Stomach (tissue), 9 donors: Measurements from ENCODE around the gene ZNF474. TPM values are rescaled to one million over a fixed set of nuclear protein-coding genes. Genes with fewer than 3 reads are reported as not detected.

ENCODE experiments used
- DNase-seq, 2 donors: peaks; one replicate each; pipeline versions ENCODE4 v3.0.0 to v3.0.0-alpha.2; 2013 to 2019
- H3K27ac ChIP-seq, 5 donors: fragments of 200-600 bp in 4 of 5; sonication (generic) in 4 of 5; one replicate each; pipeline ENCODE4 v1.5.1; 2013 to 2019; ENCODE audit warnings: mild to moderate bottlenecking in 1 of 5, moderate library complexity in 1 of 5
- H3K27me3 ChIP-seq, 3 donors: fragments of 200-600 bp; sonication (generic); one replicate each; pipeline ENCODE4 v1.5.1; 2017 to 2019; ENCODE audit warnings: mixed run types in 1 of 3
- H3K36me3 ChIP-seq, 4 donors: fragments of 200-600 bp; sonication (generic); 1 replicate in 3 of 4; 2 replicates in 1 of 4; pipeline ENCODE4 v1.5.1; 2016 to 2019
- H3K4me1 ChIP-seq, 4 donors: fragments of 200-600 bp; sonication (generic); one replicate each; pipeline ENCODE4 v1.5.1; 2016 to 2019
- H3K4me3 ChIP-seq, 4 donors: fragments of 200-600 bp; sonication (generic) in 3 of 4; one replicate each; pipeline ENCODE4 v1.5.1; 2016 to 2019; ENCODE audit warnings: mild to moderate bottlenecking in 1 of 4
- H3K9me3 ChIP-seq, 4 donors: fragments of 200-600 bp; sonication (generic); one replicate each; pipeline ENCODE4 v1.5.1; 2016 to 2019
- CTCF ChIP-seq, 7 experiments: fragments of 450-650 bp in 4 of 7; fragments of 200-600 bp in 3 of 7; sonication (generic) in 3 of 7; IDR thresholded peaks; one replicate each; pipeline ENCODE4 v1.5.1; 2016 to 2019; ENCODE audit warnings: antibody characterized with exemption in 7 of 7, control low read depth in 2 of 7, mild to moderate bottlenecking in 1 of 7
- EP300 ChIP-seq: sonication (generic); formaldehyde crosslinking; IDR thresholded peaks from one replicate; pipeline ENCODE4 v1.6.1; 2017; ENCODE audit warnings: antibody characterized with exemption
- POLR2A ChIP-seq, 4 donors: fragments of 450-650 bp; IDR thresholded peaks; one replicate each; pipeline ENCODE4 v1.6.1; 2016; ENCODE audit warnings: antibody characterized with exemption in 4 of 4, control low read depth in 2 of 4, mild to moderate bottlenecking in 1 of 4, moderate library complexity in 1 of 4
- POLR2AphosphoS5 ChIP-seq, 3 donors: sonication (generic); formaldehyde crosslinking; IDR thresholded peaks; one replicate each; pipeline ENCODE4 v1.6.1; 2016; ENCODE audit warnings: antibody characterized with exemption in 3 of 3
- WGBS, 5 donors: extraction: QIAGEN DNeasy Blood & Tissue Kit in 3 of 5; methylation state at CpG; one replicate each; pipeline versions ENCODE4 v1.1.5 to v1.1.7; 2013 to 2018; 5-methylcytosine and 5-hydroxymethylcytosine counted together
- intact Hi-C: fragments of 100-400 bp; cut with DNase I; formaldehyde crosslinking; loops from one replicate; pipeline ENCODE4 v1.15.1; 2023; ENCODE audit warnings: low total_unique reads
- polyA plus RNA-seq, 3 donors: library from polyadenylated mRNA; stranded (reverse); fragments of 200-250 nt; gene quantifications; one replicate each; pipeline ENCODE4 v1.2.3, GENCODE V29; 2013
- total RNA-seq, 5 donors: library from RNA; depleted of rRNA; stranded (reverse); fragments of >200 nt; gene quantifications; one replicate each; pipeline versions ENCODE4 v1.1.0 to v1.2.3, GENCODE V29; 2014 to 2016
- donor health status: healthy with polysubstance abuse.
- donor health status: Bipolar disorder and iron deficiency.
- donor health status: healthy.

Gene ZNF474
- total and polyA plus RNA-seq, 8 donors = 0.08 to 0.37 TPM; not detected in 6

GRCh38 chr5:122151640-122152039, 22.3 kb downstream of the ZNF474 start:
- H3K4me1 ChIP-seq = peaks cover 0 to 34% (median 5%) of the 10 kb centered on the region in 4 donors
- intact Hi-C loops = no loop called here
- no peaks in the 10 kb centered on the region for H3K36me3 ChIP-seq
- no peak for TF ChIP-seq POLR2A (IDR thresholded peaks at IDR 0.05)
- no peak for TF ChIP-seq POLR2AphosphoS5 (IDR thresholded peaks at IDR 0.05)
- TF ChIP-seq EP300 = no peak
- TF ChIP-seq CTCF (IDR thresholded peaks at IDR 0.05) = no peak
- no peak for DNase-seq
- no peak overlapping the region for H3K4me3 ChIP-seq
- H3K27me3 ChIP-seq = no peaks in the 10 kb centered on the region
- no peaks in the 10 kb centered on the region for H3K9me3 ChIP-seq
- WGBS, 5 donors = 60 to 82% (median 69%) methylated on average over 4 of the region's 4 CpGs
- H3K27ac ChIP-seq = no peak overlapping the region

GRCh38 chr5:122152266-122152900, 23.0 kb downstream of the ZNF474 start:
- Histone ChIP-seq H3K4me1 (peaks cover 0 to 34% (median 5%) of the 10 kb centered on the region in 4 donors), H3K9me3 (no peaks in the 10 kb centered on the region), H3K36me3 (no peaks in the 10 kb centered on the region), H3K4me3 (no peak overlapping the region), H3K27ac (peak overlapping the region in 2 of 5 donors; percentile 4 to 59), H3K27me3 (no peaks in the 10 kb centered on the region)
- intact Hi-C loops = no loop called here
- TF ChIP-seq POLR2A (IDR thresholded peaks at IDR 0.05) (no peak), CTCF (IDR thresholded peaks at IDR 0.05) (no peak), POLR2AphosphoS5 (IDR thresholded peaks at IDR 0.05) (no peak)
- no peak for DNase-seq
- WGBS, 5 donors = 81 to 89% (median 86%) methylated on average over 10 of the region's 10 CpGs

- Histone ChIP-seq H3K4me3 (no peak overlapping the region), H3K36me3 (no peaks in the 10 kb centered on the region), H3K4me1 (peaks cover 0 to 34% (median 5%) of the 10 kb centered on the region in 4 donors), H3K27me3 (no peaks in the 10 kb centered on the region), H3K9me3 (no peaks in the 10 kb centered on the region), H3K27ac (peak overlapping the region in 1 of 5 donors; percentile 59)
- TF ChIP-seq CTCF (IDR thresholded peaks at IDR 0.05) = no peak
- TF ChIP-seq POLR2AphosphoS5 (IDR thresholded peaks at IDR 0.05) = peak in 1 of 3 donors; percentile 11
- 21 to 46% (median 26%) methylated on average over 2 of the region's 2 CpGs for WGBS, 5 donors
- intact Hi-C loops = no loop called here
- peak in 1 of 2 donors; percentile 41 for DNase-seq
Measured at GRCh38 chr5:122153230-122153629, 23.9 kb downstream of the ZNF474 start.

DNA sequence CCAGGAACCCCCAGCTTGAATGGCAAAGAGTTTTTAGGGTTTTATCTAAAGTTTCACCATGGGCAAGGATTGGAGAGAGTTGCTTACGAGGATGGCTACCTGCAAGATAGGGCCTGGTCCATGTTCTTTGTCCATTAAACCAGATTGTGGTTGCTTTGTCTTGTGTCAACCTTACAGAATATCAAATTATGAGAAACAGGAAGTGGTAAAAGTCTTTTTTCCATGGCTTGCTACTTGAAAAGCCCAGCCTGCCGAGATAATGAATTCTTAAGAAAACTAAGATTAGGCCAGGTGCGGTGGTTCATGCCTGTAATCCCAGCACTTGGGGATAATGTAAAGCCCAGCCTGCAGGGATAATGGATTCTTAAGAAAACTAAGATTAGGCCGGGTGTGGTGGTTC, 24.4 kb downstream of the ZNF474 start:
- H3K4me1 ChIP-seq = peaks cover 0 to 34% (median 5%) of the 10 kb centered on the region in 4 donors
- WGBS, 5 donors = 42 to 66% (median 48%) methylated on average over 4 of the region's 4 CpGs
- intact Hi-C loops = no loop called here

More for the DNA sequence above, 24.4 kb downstream of the ZNF474 start:
- no peaks in the 10 kb centered on the region for H3K27me3 ChIP-seq
- no peak for TF ChIP-seq POLR2A (IDR thresholded peaks at IDR 0.05)
- TF ChIP-seq EP300 = no peak
- TF ChIP-seq CTCF (IDR thresholded peaks at IDR 0.05) = no peak
- TF ChIP-seq POLR2AphosphoS5 (IDR thresholded peaks at IDR 0.05) = no peak
- H3K9me3 ChIP-seq = no peaks in the 10 kb centered on the region
- DNase-seq = no peak
- H3K36me3 ChIP-seq = no peaks in the 10 kb centered on the region
- H3K4me3 ChIP-seq = no peak overlapping the region
- H3K27ac ChIP-seq = peak overlapping the region in 1 of 5 donors; percentile 29
